Neural progenitor cell (in vitro differentiated cells): ENCODE data around the gene DNM2.

Experiments used
- CTCF ChIP-seq: fragments of 200-600 bp; sonication (generic); IDR thresholded peaks from 2 replicates; pipeline ENCODE4 v1.5.1; 2017; ENCODE audit warnings: antibody characterized with exemption, mild to moderate bottlenecking
- EZH2 ChIP-seq: fragments of 200-600 bp; sonication (generic); IDR thresholded peaks from 2 replicates; pipeline ENCODE4 v1.6.1; 2017; ENCODE audit warnings: antibody characterized with exemption, mild to moderate bottlenecking, moderate library complexity

- no peak for TF ChIP-seq CTCF
- TF ChIP-seq EZH2, result no peak
These were observed 108.4 kb downstream of the DNM2 start for GRCh38 chr19:10826231-10826630.
